Mucosa of stomach (tissue), 1 donor: ENCODE data around the gene UGT1A8.

Experiments used
- H3K27me3 ChIP-seq: one replicate; pipeline ENCODE4 v1.7.0; 2013; ENCODE audit warnings: mild to moderate bottlenecking, low read length; ENCODE audit not compliant: control insufficient read depth, insufficient read depth
- H3K36me3 ChIP-seq: one replicate; pipeline ENCODE4 v1.7.0; 2013; ENCODE audit warnings: low read length; ENCODE audit not compliant: control insufficient read depth, insufficient read depth
- H3K4me1 ChIP-seq: one replicate; pipeline ENCODE4 v1.7.0; 2013; ENCODE audit warnings: mild to moderate bottlenecking, low read length; ENCODE audit not compliant: control insufficient read depth, insufficient read depth
- H3K4me3 ChIP-seq: one replicate; pipeline ENCODE4 v1.7.0; 2013; ENCODE audit warnings: low read length
- H3K9ac ChIP-seq: one replicate; pipeline ENCODE4 v1.7.0; 2013; ENCODE audit warnings: mild to moderate bottlenecking, low read length, moderate library complexity
- H3K9me3 ChIP-seq: one replicate; pipeline ENCODE4 v1.7.0; 2013; ENCODE audit warnings: mild to moderate bottlenecking, low read length, moderate library complexity; ENCODE audit not compliant: control insufficient read depth
- donor health status: Pancreatic carcinoma.

UGT1A8 gene

GRCh38 chr2:233791151-233791882 is 173.9 kb downstream of the UGT1A8 start:
- no peak overlapping the region for H3K4me3 ChIP-seq
- no peaks in the 10 kb centered on the region for H3K36me3 ChIP-seq
- H3K9me3 ChIP-seq: no peaks in the 10 kb centered on the region
- H3K27me3 ChIP-seq: no peaks in the 10 kb centered on the region
- H3K9ac ChIP-seq: no peak overlapping the region
- no peaks in the 10 kb centered on the region for H3K4me1 ChIP-seq

- Histone ChIP-seq H3K36me3 (no peaks in the 10 kb centered on the region), H3K9ac (no peak overlapping the region), H3K27me3 (no peaks in the 10 kb centered on the region), H3K9me3 (no peaks in the 10 kb centered on the region), H3K4me1 (no peaks in the 10 kb centered on the region), H3K4me3 (no peak overlapping the region)
Measured at GRCh38 chr2:233791883-233792329, 174.5 kb downstream of the UGT1A8 start.

GRCh38 chr2:233792720-233793119 is 175.3 kb downstream of the UGT1A8 start:
- Histone ChIP-seq H3K9ac (no peak overlapping the region), H3K27me3 (no peaks in the 10 kb centered on the region), H3K4me1 (no peaks in the 10 kb centered on the region), H3K9me3 (no peaks in the 10 kb centered on the region), H3K36me3 (no peaks in the 10 kb centered on the region), H3K4me3 (no peak overlapping the region)

- no peak overlapping the region for H3K9ac ChIP-seq
- H3K36me3 ChIP-seq: no peaks in the 10 kb centered on the region
- no peaks in the 10 kb centered on the region for H3K9me3 ChIP-seq
- H3K4me1 ChIP-seq: no peaks in the 10 kb centered on the region
- H3K27me3 ChIP-seq: no peaks in the 10 kb centered on the region
- H3K4me3 ChIP-seq: no peak overlapping the region
Measured at GRCh38 chr2:233793465-233794127, 176.2 kb downstream of the UGT1A8 start.

- H3K36me3 ChIP-seq: no peaks in the 10 kb centered on the region
- H3K27me3 ChIP-seq: no peaks in the 10 kb centered on the region
Measured at GRCh38 chr2:233794128-233794658, 176.8 kb downstream of the UGT1A8 start.

GRCh38 chr2:233795735-233796171 is 178.3 kb downstream of the UGT1A8 start:
- Histone ChIP-seq H3K4me1 (no peaks in the 10 kb centered on the region), H3K36me3 (no peaks in the 10 kb centered on the region), H3K9ac (no peak overlapping the region), H3K9me3 (no peaks in the 10 kb centered on the region), H3K27me3 (no peaks in the 10 kb centered on the region), H3K4me3 (no peak overlapping the region)

More at GRCh38 chr2:233794128-233794658, 176.8 kb downstream of the UGT1A8 start:
- no peaks in the 10 kb centered on the region for H3K9me3 ChIP-seq
- no peak overlapping the region for H3K9ac ChIP-seq
- H3K4me3 ChIP-seq: no peak overlapping the region
- H3K4me1 ChIP-seq: no peaks in the 10 kb centered on the region

GRCh38 chr2:233796254-233796653 is 178.8 kb downstream of the UGT1A8 start:
- H3K36me3 ChIP-seq: no peaks in the 10 kb centered on the region
- H3K4me3 ChIP-seq: no peak overlapping the region
- H3K9ac ChIP-seq: no peak overlapping the region
- no peaks in the 10 kb centered on the region for H3K27me3 ChIP-seq
- no peaks in the 10 kb centered on the region for H3K4me1 ChIP-seq
- H3K9me3 ChIP-seq: no peaks in the 10 kb centered on the region

DNA sequence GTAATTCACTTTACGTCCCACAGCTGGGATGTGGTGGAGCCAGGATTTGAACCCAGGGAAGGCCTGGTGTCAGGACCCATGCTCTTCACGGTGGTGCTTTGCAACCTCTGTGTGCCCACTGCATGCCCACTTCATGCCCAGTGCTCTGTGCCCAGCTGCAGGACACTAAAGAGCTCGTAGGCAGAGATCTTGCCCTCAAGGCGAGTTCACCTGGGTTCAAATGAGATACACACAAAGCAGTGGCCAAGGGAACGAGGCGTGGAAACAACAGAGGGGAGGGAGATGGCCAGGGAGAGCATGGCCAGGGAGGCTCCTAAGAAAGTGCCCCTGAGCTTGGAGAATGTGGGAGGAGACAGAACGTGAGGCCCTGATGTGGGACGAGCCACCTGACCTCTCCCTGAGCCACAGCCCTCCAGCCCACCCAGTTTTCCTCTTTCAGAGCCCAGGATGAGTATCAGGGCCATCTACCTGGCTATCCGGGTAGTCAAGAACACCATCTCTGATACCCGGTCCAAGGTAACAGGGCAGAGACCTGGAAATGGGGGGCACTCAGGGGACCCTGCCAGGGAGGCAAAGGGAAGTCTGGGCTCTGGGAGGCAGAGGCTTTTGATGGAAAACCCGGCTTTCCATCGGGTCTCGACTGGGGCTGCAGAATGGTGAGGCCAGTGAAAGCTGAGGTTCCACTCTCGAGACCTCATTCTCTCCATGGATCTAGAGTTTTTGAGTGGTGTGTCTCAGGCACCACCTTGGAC is 181.1 kb downstream of the UGT1A8 start:
- no peaks in the 10 kb centered on the region for H3K9me3 ChIP-seq
- H3K4me3 ChIP-seq: no peak overlapping the region
- no peak overlapping the region for H3K9ac ChIP-seq
- no peaks in the 10 kb centered on the region for H3K36me3 ChIP-seq
- H3K4me1 ChIP-seq: no peaks in the 10 kb centered on the region
- no peaks in the 10 kb centered on the region for H3K27me3 ChIP-seq

- no peaks in the 10 kb centered on the region for H3K9me3 ChIP-seq
- no peaks in the 10 kb centered on the region for H3K27me3 ChIP-seq
- no peaks in the 10 kb centered on the region for H3K36me3 ChIP-seq
- H3K9ac ChIP-seq: no peak overlapping the region
- no peak overlapping the region for H3K4me3 ChIP-seq
- H3K4me1 ChIP-seq: no peaks in the 10 kb centered on the region
Measured at GRCh38 chr2:233799087-233799665, 181.7 kb downstream of the UGT1A8 start.

DNA sequence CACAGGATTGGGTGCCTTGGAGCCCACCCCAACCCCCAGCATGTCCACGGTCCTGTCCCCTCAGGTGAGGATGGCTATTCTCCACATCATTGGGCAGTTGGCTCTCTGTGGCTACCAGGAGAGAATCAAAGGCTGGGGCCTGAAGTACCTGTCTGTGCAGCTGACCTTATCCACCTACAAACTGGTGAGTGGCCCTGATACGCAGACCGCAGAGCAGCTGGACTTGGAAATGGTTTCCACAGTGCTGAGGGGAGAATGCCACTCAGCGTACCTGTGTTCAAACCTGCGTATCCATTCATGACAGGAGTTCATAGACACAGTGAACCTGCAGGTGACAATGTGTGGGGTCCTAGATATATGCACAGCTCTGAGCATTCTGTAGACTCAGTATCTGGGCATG is 182.3 kb downstream of the UGT1A8 start:
- Histone ChIP-seq H3K4me3 (no peak overlapping the region), H3K27me3 (no peaks in the 10 kb centered on the region), H3K9ac (no peak overlapping the region), H3K9me3 (no peaks in the 10 kb centered on the region), H3K36me3 (no peaks in the 10 kb centered on the region), H3K4me1 (no peaks in the 10 kb centered on the region)

GRCh38 chr2:233800208-233800607 is 182.8 kb downstream of the UGT1A8 start:
- no peaks in the 10 kb centered on the region for H3K36me3 ChIP-seq
- H3K9me3 ChIP-seq: no peaks in the 10 kb centered on the region
- no peak overlapping the region for H3K4me3 ChIP-seq
- H3K4me1 ChIP-seq: no peaks in the 10 kb centered on the region
- no peak overlapping the region for H3K9ac ChIP-seq
- no peaks in the 10 kb centered on the region for H3K27me3 ChIP-seq
